ENCODE measurements around the gene PRAMEF8. TPM values are rescaled to one million over a fixed set of nuclear protein-coding genes. Genes with fewer than 3 reads are reported as not detected.
"Not testable (repeated sequence)": the region's sequence is repeated elsewhere in the genome, so short reads cannot be mapped to it uniquely, and the experiment has no call there.

PRAMEF8 gene
- total RNA-seq: not detected in 2 replicates

GRCh38 chr1:13285037-13285436 is at the start of gene PRAMEF8:
TSS of gene PRAMEF8 (minus strand) at chr1:13285137. CDS start at chr1:13284091, 1,046 bp downstream.
- not testable (repeated sequence) for H3K4me3 ChIP-seq (ENCODE audit: low read depth, low read length); DNase-seq (ENCODE audit: low read depth)

GRCh38 chr1:13315281-13315680 is 30.3 kb upstream of the PRAMEF8 start, which contains the start of gene PRAMEF15:
TSS of gene PRAMEF15 (plus strand) at chr1:13315581. CDS start at chr1:13318408, 2,827 bp downstream.
- H3K4me3 ChIP-seq (ENCODE audit: low read depth, low read length); DNase-seq (ENCODE audit: low read depth): not testable (repeated sequence)

GRCh38 chr1:13303239-13303638 is 18.3 kb upstream of the PRAMEF8 start, which contains the start of gene PRAMEF33:
TSS of gene PRAMEF33 (plus strand) at chr1:13303539. CDS start at chr1:13305955, 2,416 bp downstream.
- not testable (repeated sequence) for DNase-seq (ENCODE audit: low read depth); H3K4me3 ChIP-seq (ENCODE audit: low read depth, low read length)

DNA sequence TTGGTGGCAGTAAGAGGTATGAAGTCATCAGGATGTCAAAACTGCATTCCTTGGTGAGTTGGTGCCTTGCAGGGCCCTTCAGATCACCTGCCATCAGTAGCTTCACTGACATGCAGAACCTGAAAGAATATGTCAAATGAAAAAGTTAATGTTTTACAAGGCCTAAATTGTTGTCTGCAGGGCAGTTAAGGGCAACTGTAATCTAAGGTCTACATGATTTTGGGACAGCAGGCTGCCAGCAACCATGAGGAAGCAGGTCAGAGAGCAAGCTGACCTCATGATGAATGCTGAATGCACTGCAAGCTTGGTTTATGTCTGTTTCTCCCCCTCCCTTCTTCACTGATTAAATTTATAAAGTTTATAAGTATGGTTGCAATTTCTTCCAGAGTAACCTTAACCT is 17.3 kb upstream of the PRAMEF8 start:
- not testable (repeated sequence) for H3K4me3 ChIP-seq (ENCODE audit: low read depth, low read length); DNase-seq (ENCODE audit: low read depth)

GRCh38 chr1:13298699-13299098 is 13.8 kb upstream of the PRAMEF8 start:
- not testable (repeated sequence) for H3K4me3 ChIP-seq (ENCODE audit: low read depth, low read length); DNase-seq (ENCODE audit: low read depth)

DNA sequence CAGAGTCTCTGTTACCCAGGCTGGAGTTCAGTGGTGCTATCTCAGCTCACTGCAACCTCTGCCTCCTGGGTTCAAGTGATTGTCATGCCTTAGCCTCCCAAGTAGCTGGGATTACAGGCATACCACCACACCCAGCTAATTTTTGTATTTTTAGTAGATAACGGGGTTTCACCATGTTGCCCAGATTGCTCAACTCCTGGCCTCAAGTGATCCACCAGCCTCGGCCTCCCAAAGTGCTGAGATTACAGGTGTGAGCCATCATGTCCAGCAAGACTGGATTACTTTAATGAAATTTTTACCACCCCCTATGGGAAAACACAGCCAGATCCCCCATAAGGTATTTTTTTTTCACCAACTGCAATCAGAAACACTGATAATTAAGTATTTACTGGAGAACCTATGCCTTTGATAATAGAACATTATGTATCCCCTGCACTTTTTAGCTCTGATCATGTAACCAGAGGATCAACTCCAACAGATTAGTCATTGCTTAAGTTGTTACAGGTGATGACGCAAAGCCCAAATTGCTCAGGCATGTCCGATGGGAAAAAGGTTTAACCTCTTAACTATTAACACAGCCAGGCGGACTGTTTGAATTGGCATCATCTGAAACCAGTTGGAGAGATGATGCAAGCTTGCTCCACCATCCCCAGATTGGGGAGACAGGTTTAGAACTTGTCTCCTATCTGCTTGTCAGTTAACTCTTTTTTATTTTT is 12.4 kb upstream of the PRAMEF8 start:
- DNase-seq (ENCODE audit: low read depth); H3K4me3 ChIP-seq (ENCODE audit: low read depth, low read length): not testable (repeated sequence)

- H3K4me3 ChIP-seq (ENCODE audit: low read depth, low read length); DNase-seq (ENCODE audit: low read depth): not testable (repeated sequence)
These were observed 4.1 kb upstream of the PRAMEF8 start for GRCh38 chr1:13289030-13289429.

DNA sequence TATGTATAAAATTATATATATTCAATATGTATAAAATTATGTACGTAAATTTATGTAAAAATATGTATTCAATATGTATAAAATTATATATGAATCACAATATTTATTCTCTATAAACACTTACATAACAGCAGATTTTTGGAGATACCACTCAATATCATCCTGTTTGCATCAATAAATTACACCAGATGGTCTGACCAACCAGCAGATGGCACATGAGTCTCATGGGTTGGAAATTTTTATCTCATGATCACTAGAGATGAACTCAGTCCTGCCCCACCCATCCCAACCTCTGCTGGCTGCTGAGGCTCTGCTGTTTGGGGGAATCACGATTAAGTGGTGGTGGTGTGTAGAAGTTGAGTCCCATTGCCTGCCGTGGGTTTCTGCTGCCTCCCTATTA is 5.3 kb downstream of the PRAMEF8 start:
- H3K4me3 ChIP-seq (ENCODE audit: low read depth, low read length); DNase-seq (ENCODE audit: low read depth): not testable (repeated sequence)

DNA sequence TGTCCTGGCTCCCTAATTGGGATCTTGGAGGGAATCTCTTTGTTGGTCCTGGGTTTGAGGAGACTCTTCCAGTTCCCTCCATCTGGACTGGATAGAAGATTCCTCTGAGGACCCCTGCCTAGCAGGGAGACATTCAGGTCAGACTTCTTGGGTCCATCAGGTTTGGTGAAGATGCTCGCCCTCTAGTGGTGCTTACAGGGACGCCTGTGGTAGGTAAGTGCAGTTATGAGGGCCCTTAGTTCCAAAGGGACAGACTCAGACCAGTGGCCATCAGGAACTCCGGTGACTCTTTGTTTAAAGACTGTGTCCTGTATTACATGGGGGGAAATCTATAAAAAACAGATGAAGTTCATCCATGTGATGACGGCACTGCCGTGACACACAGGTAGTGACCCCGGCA is 7.9 kb downstream of the PRAMEF8 start:
- H3K4me3 ChIP-seq (ENCODE audit: low read depth, low read length); DNase-seq (ENCODE audit: low read depth): not testable (repeated sequence)

DNA sequence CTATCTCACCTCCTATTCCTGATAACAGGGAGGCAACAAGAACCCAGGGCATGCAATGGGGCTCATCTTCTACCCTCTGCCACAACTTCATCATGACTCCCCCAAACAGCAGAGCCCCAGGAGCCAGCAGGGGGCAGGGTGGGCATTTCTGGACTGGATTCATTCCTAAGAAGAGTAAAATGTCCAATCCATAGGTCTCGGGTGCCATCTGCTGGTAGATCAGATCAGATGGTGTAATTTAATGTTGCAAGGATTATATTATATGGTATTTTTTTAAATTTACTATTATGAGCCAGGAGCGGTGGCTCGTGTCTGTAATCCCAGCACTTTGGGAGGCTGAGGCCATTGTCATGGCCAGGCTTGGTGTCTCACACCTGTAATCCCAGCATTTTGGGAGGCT is 19.8 kb downstream of the PRAMEF8 start:
- DNase-seq (ENCODE audit: low read depth); H3K4me3 ChIP-seq (ENCODE audit: low read depth, low read length): not testable (repeated sequence)

- DNase-seq (ENCODE audit: low read depth); H3K4me3 ChIP-seq (ENCODE audit: low read depth, low read length): not testable (repeated sequence)
These were observed 31.0 kb downstream of the PRAMEF8 start, which contains the start of gene PRAMEF5 for GRCh38 chr1:13253898-13254297. TSS of gene PRAMEF5 (plus strand) at chr1:13254198. CDS start at chr1:13259269, 5,071 bp downstream.

DNA sequence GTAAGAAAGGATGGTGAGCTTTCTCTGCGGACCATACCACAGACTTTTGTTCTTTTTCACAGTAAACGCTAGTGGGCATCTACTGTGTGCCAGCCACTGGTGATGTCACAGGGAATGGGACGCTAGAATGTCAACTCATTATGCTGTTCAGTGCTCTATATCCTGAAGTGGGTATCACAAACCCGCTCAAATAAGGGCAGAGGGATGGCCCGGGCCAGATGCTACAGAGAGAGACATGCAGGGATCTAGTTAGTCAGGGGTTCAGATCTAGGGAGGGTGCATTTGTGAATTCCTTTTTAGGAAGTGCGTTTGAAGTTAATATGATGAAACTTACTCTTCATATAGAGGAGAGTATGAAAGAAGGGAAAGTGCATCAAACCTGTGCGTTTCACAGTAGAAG is 37.8 kb downstream of the PRAMEF8 start:
- not testable (repeated sequence) for DNase-seq (ENCODE audit: low read depth); H3K4me3 ChIP-seq (ENCODE audit: low read depth, low read length)

- not testable (repeated sequence) for H3K4me3 ChIP-seq (ENCODE audit: low read depth, low read length); DNase-seq (ENCODE audit: low read depth)
These were observed 38.4 kb downstream of the PRAMEF8 start for GRCh38 chr1:13246554-13246871.

- DNase-seq (ENCODE audit: low read depth); H3K4me3 ChIP-seq (ENCODE audit: low read depth, low read length): not testable (repeated sequence)
These were observed 38.9 kb downstream of the PRAMEF8 start for GRCh38 chr1:13245841-13246553.

DNA sequence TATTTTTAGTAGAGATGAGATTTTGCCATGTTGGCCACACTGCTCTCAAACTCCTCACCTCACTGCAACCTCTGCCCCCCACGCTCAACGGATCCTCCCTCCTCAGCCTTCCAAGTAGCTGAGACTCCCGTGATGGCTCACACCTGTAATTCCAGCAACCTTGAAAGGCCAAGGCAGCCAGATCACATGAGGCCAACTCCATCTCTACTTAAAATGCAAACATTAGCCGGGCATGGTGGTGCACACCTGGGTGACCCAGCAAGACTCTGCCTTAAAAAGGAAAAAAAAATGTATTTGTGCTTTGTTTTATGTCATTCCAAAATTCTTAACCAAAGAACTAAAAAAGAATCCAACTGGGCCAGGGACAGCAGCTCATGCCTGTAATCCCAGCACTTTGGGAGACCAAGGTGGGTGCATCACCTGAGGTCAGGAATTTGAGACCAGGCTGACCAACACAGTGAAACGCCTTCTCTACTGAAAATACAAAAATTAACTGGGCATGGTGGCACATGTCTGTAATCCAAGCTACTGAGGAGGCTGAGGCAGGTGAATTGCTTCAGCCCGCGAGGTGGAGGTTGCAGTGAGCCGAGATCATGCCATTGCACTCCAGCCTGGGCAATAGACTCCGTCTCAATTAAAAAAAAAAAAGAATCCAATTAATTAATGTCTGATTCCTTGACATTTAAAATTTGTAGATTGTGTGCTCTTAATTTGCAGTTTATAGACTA is 41.2 kb downstream of the PRAMEF8 start:
- H3K4me3 ChIP-seq (ENCODE audit: low read depth, low read length); DNase-seq (ENCODE audit: low read depth): not testable (repeated sequence)

GRCh38 chr1:13239633-13240032 is 45.3 kb downstream of the PRAMEF8 start:
- H3K4me3 ChIP-seq (ENCODE audit: low read depth, low read length); DNase-seq (ENCODE audit: low read depth): not testable (repeated sequence)

GRCh38 chr1:13237572-13237971 is 47.4 kb downstream of the PRAMEF8 start:
- not testable (repeated sequence) for H3K4me3 ChIP-seq (ENCODE audit: low read depth, low read length); DNase-seq (ENCODE audit: low read depth)

GRCh38 chr1:13234057-13234456 is 50.9 kb downstream of the PRAMEF8 start:
- DNase-seq (ENCODE audit: low read depth): not testable (repeated sequence)

GRCh38 chr1:13232056-13232455 is 52.9 kb downstream of the PRAMEF8 start:
- DNase-seq (ENCODE audit: low read depth); H3K4me3 ChIP-seq (ENCODE audit: low read depth, low read length): not testable (repeated sequence)

More at GRCh38 chr1:13234057-13234456, 50.9 kb downstream of the PRAMEF8 start:
- H3K4me3 ChIP-seq (ENCODE audit: low read depth, low read length): not testable (repeated sequence)

All from fibroblast of villous mesenchyme (primary cell).